Measurements from ENCODE around the gene RERE.

GRCh38 chr1:8642114-8642513 lies 175.3 kb downstream of the RERE start:
- no peak for TF ChIP-seq CTCF (IDR thresholded peaks at IDR 0.05; ENCODE audit: borderline replicate concordance, extremely low read depth, low read length, poor library complexity, severe bottlenecking)
- no peak for TF ChIP-seq EZH2 (IDR thresholded peaks at IDR 0.05; ENCODE audit: borderline replicate concordance, low read depth, low read length, severe bottlenecking)
